Peyer's patch (tissue), 4 donors: ENCODE measurements around the gene RTP3. TPM values are rescaled to one million over a fixed set of nuclear protein-coding genes. Genes with fewer than 3 reads are reported as not detected.
A peak's percentile ranks its signal among the peaks of the same experiment; 100 is the strongest.

Experiments
- DNase-seq, 3 donors: peaks; one replicate each; pipeline ENCODE4 v3.0.0-alpha.2; 2017 to 2019
- H3K27ac ChIP-seq, 4 donors: fragments of 200-600 bp; sonication (generic); one replicate each; pipeline ENCODE4 v1.5.1; 2016 to 2019
- H3K27me3 ChIP-seq, 2 donors: fragments of 200-600 bp; sonication (generic); one replicate each; pipeline ENCODE4 v1.5.1; 2019
- H3K36me3 ChIP-seq, 3 donors: fragments of 200-600 bp; sonication (generic); one replicate each; pipeline ENCODE4 v1.5.1; 2016 to 2019
- H3K4me1 ChIP-seq, 4 donors: fragments of 200-600 bp; sonication (generic); one replicate each; pipeline ENCODE4 v1.5.1; 2016 to 2019
- H3K4me3 ChIP-seq, 4 donors: fragments of 200-600 bp; sonication (generic); 1 replicate in 3 of 4; 2 replicates in 1 of 4; pipeline ENCODE4 v1.5.1; 2016 to 2019; ENCODE audit warnings: mild to moderate bottlenecking in 1 of 4
- H3K9me3 ChIP-seq, 4 donors: fragments of 200-600 bp; sonication (generic); one replicate each; pipeline ENCODE4 v1.5.1; 2016 to 2019; ENCODE audit warnings: mild to moderate bottlenecking in 1 of 4
- POLR2A ChIP-seq, 2 donors: fragments of 450-650 bp; IDR thresholded peaks; one replicate each; pipeline ENCODE4 v1.5.1; 2017; ENCODE audit warnings: antibody characterized with exemption in 2 of 2, mild to moderate bottlenecking in 2 of 2, moderate library complexity in 2 of 2
- total RNA-seq, 4 donors: library from RNA; depleted of rRNA; stranded (reverse); fragments of >200 nt; gene quantifications; one replicate each; pipeline ENCODE4 v1.1.0, GENCODE V29; 2016
- TF ChIP-seq, protein P1 (sequence below), 6 experiments: fragments of 450-650 bp in 4 of 6; fragments of 200-600 bp in 2 of 6; sonication (generic) in 1 of 6; IDR thresholded peaks; one replicate each; pipeline ENCODE4 v1.5.1; 2017 to 2019; ENCODE audit warnings: antibody characterized with exemption in 6 of 6, mild to moderate bottlenecking in 3 of 6, moderate library complexity in 1 of 6

The RTP3 gene
- total RNA-seq: not detected

DNA sequence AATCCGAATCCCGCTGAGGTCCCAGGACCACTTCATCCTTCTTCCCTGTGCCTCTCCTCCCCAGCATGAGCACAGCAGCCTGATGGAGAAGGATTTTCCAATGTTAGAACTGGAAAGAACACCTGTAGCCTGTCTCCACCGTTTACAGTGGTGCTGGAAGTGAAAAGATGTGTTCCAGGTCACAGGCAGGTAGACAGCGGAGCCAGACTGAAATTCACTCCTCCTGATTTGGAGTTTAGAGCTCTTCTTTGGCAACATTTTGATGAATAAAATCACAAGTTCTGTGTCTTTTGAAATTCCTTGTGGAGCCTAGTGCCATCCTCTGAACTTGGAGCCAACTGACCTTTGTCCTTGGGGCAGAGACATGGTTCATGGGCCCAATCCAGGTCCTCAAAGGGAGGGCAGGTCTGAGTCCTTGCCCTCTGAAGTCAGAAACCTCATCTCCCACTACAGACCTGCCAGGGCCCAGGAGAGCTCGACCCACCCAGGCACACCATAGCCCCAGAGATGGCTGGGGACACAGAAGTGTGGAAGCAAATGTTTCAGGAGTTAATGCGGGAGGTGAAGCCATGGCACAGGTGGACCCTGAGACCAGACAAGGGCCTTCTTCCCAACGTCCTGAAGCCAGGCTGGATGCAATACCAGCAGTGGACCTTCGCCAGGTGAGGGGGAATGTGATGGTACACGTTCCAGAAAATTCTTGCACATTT, at the start of gene RTP3:
RTP3 (plus strand) TSS at position 421 of the 710 bp plus-strand sequence; CDS start at position 508, 87 bp downstream.
- no peak for TF ChIP-seq POLR2A (IDR thresholded peaks at IDR 0.05)
- TF ChIP-seq, protein P1, sequence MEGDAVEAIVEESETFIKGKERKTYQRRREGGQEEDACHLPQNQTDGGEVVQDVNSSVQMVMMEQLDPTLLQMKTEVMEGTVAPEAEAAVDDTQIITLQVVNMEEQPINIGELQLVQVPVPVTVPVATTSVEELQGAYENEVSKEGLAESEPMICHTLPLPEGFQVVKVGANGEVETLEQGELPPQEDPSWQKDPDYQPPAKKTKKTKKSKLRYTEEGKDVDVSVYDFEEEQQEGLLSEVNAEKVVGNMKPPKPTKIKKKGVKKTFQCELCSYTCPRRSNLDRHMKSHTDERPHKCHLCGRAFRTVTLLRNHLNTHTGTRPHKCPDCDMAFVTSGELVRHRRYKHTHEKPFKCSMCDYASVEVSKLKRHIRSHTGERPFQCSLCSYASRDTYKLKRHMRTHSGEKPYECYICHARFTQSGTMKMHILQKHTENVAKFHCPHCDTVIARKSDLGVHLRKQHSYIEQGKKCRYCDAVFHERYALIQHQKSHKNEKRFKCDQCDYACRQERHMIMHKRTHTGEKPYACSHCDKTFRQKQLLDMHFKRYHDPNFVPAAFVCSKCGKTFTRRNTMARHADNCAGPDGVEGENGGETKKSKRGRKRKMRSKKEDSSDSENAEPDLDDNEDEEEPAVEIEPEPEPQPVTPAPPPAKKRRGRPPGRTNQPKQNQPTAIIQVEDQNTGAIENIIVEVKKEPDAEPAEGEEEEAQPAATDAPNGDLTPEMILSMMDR (IDR thresholded peaks at IDR 0.05): no peak

DNA sequence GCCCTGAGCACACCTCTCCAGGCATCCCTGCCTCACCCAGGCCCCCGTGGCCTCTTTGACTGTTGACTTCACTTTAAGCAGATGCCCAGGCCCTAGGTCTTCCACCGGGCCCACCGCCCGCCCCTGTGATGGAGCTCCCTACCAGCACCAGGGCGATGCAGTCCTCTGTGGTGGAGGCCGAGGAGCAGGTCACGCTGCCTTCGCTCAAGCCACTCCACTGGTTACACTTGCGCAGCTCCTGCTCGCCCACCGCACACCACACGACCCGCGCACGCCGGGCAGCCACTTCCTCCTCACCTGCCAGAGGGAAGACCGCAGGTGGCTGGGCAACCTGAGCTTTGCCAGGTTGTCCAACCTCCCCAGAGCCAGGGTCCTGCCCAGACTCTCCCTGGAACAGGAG, 49.1 kb upstream of the RTP3 start:
- Histone ChIP-seq H3K36me3 (no peaks in the 10 kb centered on the region), H3K27me3 (no peaks in the 10 kb centered on the region), H3K27ac (no peak overlapping the region)

More for the DNA sequence above, at the start of gene RTP3:
- no peak for DNase-seq
- Histone ChIP-seq H3K4me1 (no peaks in the 10 kb centered on the region), H3K9me3 (no peaks in the 10 kb centered on the region), H3K27ac (no peak within 1 kb of the TSS), H3K4me3 (no peak within 1 kb of the TSS), H3K27me3 (no peaks in the 10 kb centered on the region), H3K36me3 (no peaks in the 10 kb centered on the region)

DNA sequence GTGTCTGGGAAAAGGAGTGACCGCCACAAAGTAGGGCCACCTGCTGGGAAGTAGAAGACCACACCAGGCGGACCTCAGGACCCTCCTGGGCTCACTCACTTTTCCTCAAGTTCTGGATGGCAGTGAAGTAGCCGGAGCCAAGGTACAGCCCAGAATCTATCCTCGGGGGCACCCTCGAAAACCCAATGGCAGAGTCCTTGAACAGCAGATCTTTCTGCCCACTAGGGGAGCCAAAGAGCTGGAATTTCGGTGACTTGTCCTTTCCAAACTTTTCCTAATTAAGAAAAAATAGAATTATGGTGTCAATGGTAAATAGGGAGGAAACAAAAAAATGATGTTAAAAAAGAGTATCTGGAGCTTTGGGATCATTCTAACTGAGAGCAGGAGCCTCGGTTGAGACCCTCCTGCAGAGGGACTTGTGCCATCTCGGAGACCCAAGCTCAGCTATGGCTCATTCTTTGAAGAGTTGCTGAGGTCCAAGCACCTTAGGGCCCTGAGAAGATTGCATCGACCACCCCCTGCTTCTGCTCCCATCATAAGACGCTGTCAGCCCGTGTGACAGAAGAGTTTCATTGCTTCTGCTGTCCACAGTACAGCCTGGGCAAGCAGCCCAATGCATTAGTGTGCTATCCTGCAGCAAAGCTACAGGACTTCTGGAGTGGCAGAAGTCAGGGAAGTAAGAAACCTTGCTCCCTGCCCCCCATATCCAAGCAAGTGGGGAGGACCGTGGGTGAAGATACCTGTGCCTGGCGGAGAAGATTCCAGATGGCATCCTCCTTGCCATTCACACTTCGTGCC, 47.8 kb upstream of the RTP3 start:
- H3K4me3 ChIP-seq: no peak overlapping the region
- H3K36me3 ChIP-seq: no peaks in the 10 kb centered on the region
- no peaks in the 10 kb centered on the region for H3K9me3 ChIP-seq
- peaks cover 0 to 4% (median 0%) of the 10 kb centered on the region in 4 donors for H3K4me1 ChIP-seq
- DNase-seq: no peak
- no peak overlapping the region for H3K27ac ChIP-seq
- H3K27me3 ChIP-seq: no peaks in the 10 kb centered on the region
- no peak for TF ChIP-seq POLR2A (IDR thresholded peaks at IDR 0.05)
- TF ChIP-seq, protein P1 (IDR thresholded peaks at IDR 0.05): peak in 5 of 6 experiments; percentile 29 to 54 (median 38)

More for the DNA sequence above, 49.1 kb upstream of the RTP3 start:
- no peaks in the 10 kb centered on the region for H3K4me1 ChIP-seq
- H3K9me3 ChIP-seq: no peaks in the 10 kb centered on the region
- peak in 1 of 3 donors; percentile 50 for DNase-seq
- no peak overlapping the region for H3K4me3 ChIP-seq
- TF ChIP-seq POLR2A (IDR thresholded peaks at IDR 0.05): no peak
- TF ChIP-seq, protein P1 (IDR thresholded peaks at IDR 0.05): no peak

DNA sequence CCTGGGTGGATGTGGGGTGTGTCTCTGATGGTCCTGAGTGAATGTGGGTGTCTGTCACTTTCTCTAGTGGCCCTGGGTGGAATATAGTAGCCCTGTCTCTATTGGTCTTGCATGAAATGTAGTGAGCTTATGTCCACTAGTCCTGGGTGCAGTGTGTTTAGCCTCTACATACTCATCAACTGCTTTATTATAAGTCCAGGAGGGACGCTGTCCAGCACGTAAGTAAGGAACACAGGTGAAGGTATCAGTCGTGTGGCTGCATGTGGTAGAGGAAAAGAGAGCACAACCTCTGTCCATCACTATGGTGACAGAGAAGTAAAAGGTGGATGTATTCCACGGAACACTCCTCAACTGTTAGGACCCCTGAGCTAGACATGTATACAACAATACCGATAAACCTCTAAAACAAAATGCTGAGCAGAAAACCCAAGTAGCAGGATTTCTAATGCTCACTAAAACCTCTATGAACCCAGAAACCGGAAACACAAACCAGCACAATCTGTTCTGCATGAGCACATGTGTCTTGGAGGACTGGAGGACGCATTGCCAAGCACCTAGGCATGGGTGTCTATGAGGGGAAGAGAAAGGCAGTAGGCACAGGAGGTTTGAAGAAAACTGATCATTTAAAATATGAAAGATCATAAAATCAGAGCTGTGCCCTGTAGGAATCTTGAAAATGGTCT, 44.1 kb upstream of the RTP3 start:
- H3K36me3 ChIP-seq: no peaks in the 10 kb centered on the region
- no peaks in the 10 kb centered on the region for H3K9me3 ChIP-seq
- H3K27ac ChIP-seq: no peak overlapping the region
- H3K4me3 ChIP-seq: no peak overlapping the region
- DNase-seq: no peak
- no peak for TF ChIP-seq POLR2A (IDR thresholded peaks at IDR 0.05)
- TF ChIP-seq, protein P1 (IDR thresholded peaks at IDR 0.05): no peak
- peaks cover 0 to 4% (median 0%) of the 10 kb centered on the region in 4 donors for H3K4me1 ChIP-seq
- no peaks in the 10 kb centered on the region for H3K27me3 ChIP-seq

DNA sequence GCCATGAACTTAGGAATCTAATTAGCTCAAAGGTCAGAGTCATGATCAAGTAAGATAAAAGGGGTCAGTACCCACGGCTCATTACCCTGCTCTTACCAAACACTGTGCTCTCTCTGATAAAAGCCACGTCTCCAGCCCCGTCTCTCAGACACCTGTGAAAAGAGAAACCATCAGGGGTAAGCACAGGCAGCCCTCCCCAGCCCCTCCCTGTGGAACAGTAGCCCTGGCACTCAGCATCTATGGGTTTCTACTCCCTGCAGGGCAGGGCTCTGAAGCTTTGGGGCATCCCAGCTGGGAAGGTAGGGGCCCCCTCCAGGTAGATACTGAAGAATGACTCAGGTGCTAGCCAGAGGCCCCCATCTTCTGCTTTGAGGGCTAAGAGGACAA, 43.6 kb upstream of the RTP3 start:
- Histone ChIP-seq H3K4me1 (peaks cover 0 to 4% (median 0%) of the 10 kb centered on the region in 4 donors), H3K4me3 (no peak overlapping the region), H3K36me3 (no peaks in the 10 kb centered on the region), H3K27ac (no peak overlapping the region), H3K9me3 (no peaks in the 10 kb centered on the region), H3K27me3 (no peaks in the 10 kb centered on the region)
- peak in 1 of 3 donors; percentile 42 for DNase-seq
- TF ChIP-seq, protein P1 (IDR thresholded peaks at IDR 0.05): no peak
